Lower leg skin (tissue), 3 donors: ENCODE data around the gene PHPT1.

Experiments used
- CTCF ChIP-seq, 3 donors: fragments of 450-650 bp; IDR thresholded peaks; one replicate each; pipeline ENCODE4 v1.5.1; 2016; ENCODE audit warnings: antibody characterized with exemption in 3 of 3, mild to moderate bottlenecking in 3 of 3, moderate library complexity in 2 of 3
- POLR2A ChIP-seq, 2 donors: fragments of 450-650 bp; IDR thresholded peaks; one replicate each; pipeline ENCODE4 v1.6.1; 2016 to 2017; ENCODE audit warnings: antibody characterized with exemption in 2 of 2, mild to moderate bottlenecking in 1 of 2, moderate library complexity in 1 of 2

GRCh38 chr9:136849960-136850865 is 1.0 kb downstream of the PHPT1 start:
- no peak for TF ChIP-seq CTCF (IDR thresholded peaks at IDR 0.05)
- no peak for TF ChIP-seq POLR2A (IDR thresholded peaks at IDR 0.05)
